GM12878 (cell line): Measurements from ENCODE around the gene MRPL55.
"Not testable (repeated sequence)": the region's sequence is repeated elsewhere in the genome, so short reads cannot be mapped to it uniquely, and the experiment has no call there.

Source experiments
- CREM ChIP-seq: IDR thresholded peaks from 2 replicates; pipeline ENCODE4 v1.6.1; 2014; ENCODE audit warnings: antibody characterized with exemption, low read depth
- EGR1 ChIP-seq, 2 experiments: IDR thresholded peaks; 1 replicate in 1 of 2; 2 replicates in 1 of 2; pipeline ENCODE4 v1.6.1; 2011 to 2012; ENCODE audit warnings: low read depth in 2 of 2, low read length in 2 of 2, borderline replicate concordance in 1 of 2, mild to moderate bottlenecking in 1 of 2, moderate library complexity in 1 of 2
- HCFC1 ChIP-seq: fragments of 150-350 bp; IDR thresholded peaks from 2 replicates; pipeline ENCODE4 v1.6.1; 2014; ENCODE audit warnings: low read length
- MXI1 ChIP-seq: fragments of 150-350 bp; IDR thresholded peaks from 2 replicates; pipeline ENCODE4 v1.6.1; 2011; ENCODE audit warnings: low read depth, mild to moderate bottlenecking, inconsistent platforms, low read length, improper control_type of control experiment
- RB1 ChIP-seq: fragments of 450-650 bp; formaldehyde crosslinking; IDR thresholded peaks from 2 replicates; pipeline ENCODE4 v1.6.1; 2017; ENCODE audit warnings: mild to moderate bottlenecking, borderline replicate concordance
- RUNX3 ChIP-seq: IDR thresholded peaks from 2 replicates; pipeline ENCODE4 v1.6.1; 2012; ENCODE audit warnings: low read length, inconsistent platforms
- TAF1 ChIP-seq: IDR thresholded peaks from 2 replicates; pipeline ENCODE4 v1.6.1; 2011; ENCODE audit warnings: mild to moderate bottlenecking, low read depth, low read length, borderline replicate concordance
- TCF7 ChIP-seq: IDR thresholded peaks from 2 replicates; pipeline ENCODE4 v1.6.1; 2014; ENCODE audit warnings: antibody characterized with exemption, borderline replicate concordance
- YBX1 ChIP-seq: fragments of 450-650 bp; IDR thresholded peaks from 2 replicates; pipeline ENCODE4 v1.6.1; 2016; ENCODE audit warnings: antibody characterized with exemption
- ZBTB33 ChIP-seq: fragments of 450-650 bp; IDR thresholded peaks from 2 replicates; pipeline ENCODE4 v1.6.1; 2017; ENCODE audit warnings: mild to moderate bottlenecking
- ZSCAN29 ChIP-seq: fragments of 450-650 bp; IDR thresholded peaks from 2 replicates; pipeline ENCODE4 v1.6.1; 2017; ENCODE audit warnings: mild to moderate bottlenecking, moderate library complexity
- TF ChIP-seq, protein P1 (sequence below), 3 experiments: IDR thresholded peaks in 2 of 3; conservative IDR thresholded peaks in 1 of 3; 2 replicates each; pipeline ENCODE4 v1.5.1; 2011; ENCODE audit warnings: low read depth in 3 of 3, low read length in 3 of 3, mild to moderate bottlenecking in 3 of 3, control low read depth in 2 of 3, moderate library complexity in 2 of 3, inconsistent platforms in 1 of 3, mixed read lengths in 1 of 3; ENCODE audit not compliant: control insufficient read depth in 2 of 3, insufficient read depth in 1 of 3; ENCODE audit errors: extremely low read depth in 1 of 3
- TF ChIP-seq, protein P2 (sequence below): fragments of 150-350 bp; IDR thresholded peaks from 2 replicates; pipeline ENCODE4 v1.6.1; 2016; ENCODE audit warnings: low read depth, low read length
- TF ChIP-seq, protein P3 (sequence below): IDR thresholded peaks from 2 replicates; pipeline ENCODE4 v1.6.1; 2011; ENCODE audit warnings: borderline replicate concordance, low read depth, mild to moderate bottlenecking, moderate library complexity, low read length; ENCODE audit not compliant: insufficient read depth, poor library complexity, severe bottlenecking

DNA sequence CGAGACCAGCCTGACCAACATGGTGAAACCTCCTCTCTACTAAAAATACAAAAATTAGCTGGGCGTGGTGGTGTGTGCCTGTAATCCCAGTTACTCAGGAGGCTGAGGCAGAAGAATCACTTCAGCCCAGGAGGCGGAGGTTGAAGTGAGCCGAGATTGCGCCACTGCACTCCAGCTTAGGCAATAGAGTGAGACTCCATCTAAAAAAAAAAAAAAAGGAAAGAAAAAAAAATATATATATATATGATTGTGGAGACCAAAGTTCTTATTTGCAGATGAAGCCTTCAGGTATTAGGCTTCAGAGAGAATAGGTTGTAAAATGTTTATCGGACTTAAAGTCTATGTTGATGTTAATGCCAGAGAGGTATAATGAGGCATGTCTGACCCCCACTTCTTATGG lies 2.2 kb upstream of the MRPL55 start:
- not testable (repeated sequence) for TF ChIP-seq TCF7; TAF1; MXI1; RUNX3; RB1; ZBTB33; EGR1 (IDR thresholded peaks at IDR 0.05; ENCODE audit: borderline replicate concordance in 1 of 2, low read depth in 2 of 2, low read length in 2 of 2); CREM; ZSCAN29; HCFC1; YBX1
- TF ChIP-seq, protein P1, sequence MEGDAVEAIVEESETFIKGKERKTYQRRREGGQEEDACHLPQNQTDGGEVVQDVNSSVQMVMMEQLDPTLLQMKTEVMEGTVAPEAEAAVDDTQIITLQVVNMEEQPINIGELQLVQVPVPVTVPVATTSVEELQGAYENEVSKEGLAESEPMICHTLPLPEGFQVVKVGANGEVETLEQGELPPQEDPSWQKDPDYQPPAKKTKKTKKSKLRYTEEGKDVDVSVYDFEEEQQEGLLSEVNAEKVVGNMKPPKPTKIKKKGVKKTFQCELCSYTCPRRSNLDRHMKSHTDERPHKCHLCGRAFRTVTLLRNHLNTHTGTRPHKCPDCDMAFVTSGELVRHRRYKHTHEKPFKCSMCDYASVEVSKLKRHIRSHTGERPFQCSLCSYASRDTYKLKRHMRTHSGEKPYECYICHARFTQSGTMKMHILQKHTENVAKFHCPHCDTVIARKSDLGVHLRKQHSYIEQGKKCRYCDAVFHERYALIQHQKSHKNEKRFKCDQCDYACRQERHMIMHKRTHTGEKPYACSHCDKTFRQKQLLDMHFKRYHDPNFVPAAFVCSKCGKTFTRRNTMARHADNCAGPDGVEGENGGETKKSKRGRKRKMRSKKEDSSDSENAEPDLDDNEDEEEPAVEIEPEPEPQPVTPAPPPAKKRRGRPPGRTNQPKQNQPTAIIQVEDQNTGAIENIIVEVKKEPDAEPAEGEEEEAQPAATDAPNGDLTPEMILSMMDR (IDR thresholded peaks at IDR 0.05 in 2 of 3, conservative IDR thresholded peaks at IDR 0.05 in 1 of 3; ENCODE audit: control insufficient read depth in 2 of 3, extremely low read depth in 1 of 3, insufficient read depth in 1 of 3, low read depth in 3 of 3, low read length in 3 of 3): not testable (repeated sequence)
- TF ChIP-seq, protein P2, sequence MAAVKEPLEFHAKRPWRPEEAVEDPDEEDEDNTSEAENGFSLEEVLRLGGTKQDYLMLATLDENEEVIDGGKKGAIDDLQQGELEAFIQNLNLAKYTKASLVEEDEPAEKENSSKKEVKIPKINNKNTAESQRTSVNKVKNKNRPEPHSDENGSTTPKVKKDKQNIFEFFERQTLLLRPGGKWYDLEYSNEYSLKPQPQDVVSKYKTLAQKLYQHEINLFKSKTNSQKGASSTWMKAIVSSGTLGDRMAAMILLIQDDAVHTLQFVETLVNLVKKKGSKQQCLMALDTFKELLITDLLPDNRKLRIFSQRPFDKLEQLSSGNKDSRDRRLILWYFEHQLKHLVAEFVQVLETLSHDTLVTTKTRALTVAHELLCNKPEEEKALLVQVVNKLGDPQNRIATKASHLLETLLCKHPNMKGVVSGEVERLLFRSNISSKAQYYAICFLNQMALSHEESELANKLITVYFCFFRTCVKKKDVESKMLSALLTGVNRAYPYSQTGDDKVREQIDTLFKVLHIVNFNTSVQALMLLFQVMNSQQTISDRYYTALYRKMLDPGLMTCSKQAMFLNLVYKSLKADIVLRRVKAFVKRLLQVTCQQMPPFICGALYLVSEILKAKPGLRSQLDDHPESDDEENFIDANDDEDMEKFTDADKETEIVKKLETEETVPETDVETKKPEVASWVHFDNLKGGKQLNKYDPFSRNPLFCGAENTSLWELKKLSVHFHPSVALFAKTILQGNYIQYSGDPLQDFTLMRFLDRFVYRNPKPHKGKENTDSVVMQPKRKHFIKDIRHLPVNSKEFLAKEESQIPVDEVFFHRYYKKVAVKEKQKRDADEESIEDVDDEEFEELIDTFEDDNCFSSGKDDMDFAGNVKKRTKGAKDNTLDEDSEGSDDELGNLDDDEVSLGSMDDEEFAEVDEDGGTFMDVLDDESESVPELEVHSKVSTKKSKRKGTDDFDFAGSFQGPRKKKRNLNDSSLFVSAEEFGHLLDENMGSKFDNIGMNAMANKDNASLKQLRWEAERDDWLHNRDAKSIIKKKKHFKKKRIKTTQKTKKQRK: not testable (repeated sequence)
- TF ChIP-seq, protein P3, sequence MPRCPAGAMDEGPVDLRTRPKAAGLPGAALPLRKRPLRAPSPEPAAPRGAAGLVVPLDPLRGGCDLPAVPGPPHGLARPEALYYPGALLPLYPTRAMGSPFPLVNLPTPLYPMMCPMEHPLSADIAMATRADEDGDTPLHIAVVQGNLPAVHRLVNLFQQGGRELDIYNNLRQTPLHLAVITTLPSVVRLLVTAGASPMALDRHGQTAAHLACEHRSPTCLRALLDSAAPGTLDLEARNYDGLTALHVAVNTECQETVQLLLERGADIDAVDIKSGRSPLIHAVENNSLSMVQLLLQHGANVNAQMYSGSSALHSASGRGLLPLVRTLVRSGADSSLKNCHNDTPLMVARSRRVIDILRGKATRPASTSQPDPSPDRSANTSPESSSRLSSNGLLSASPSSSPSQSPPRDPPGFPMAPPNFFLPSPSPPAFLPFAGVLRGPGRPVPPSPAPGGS: not testable (repeated sequence)
